NCI-H1105 (cell line): Measurements from ENCODE around the gene ARPC1B.

Experiments used
- DNase-seq: peaks from one replicate; lab custom pipeline; 2025; lab: John Stamatoyannopoulos, UW

Gene ARPC1B

GRCh38 chr7:99389772-99390171 lies 15.2 kb downstream of the ARPC1B start:
- DNase-seq: no peak

- DNase-seq: no peak
These were observed 16.5 kb downstream of the ARPC1B start for GRCh38 chr7:99390941-99391602.

DNA sequence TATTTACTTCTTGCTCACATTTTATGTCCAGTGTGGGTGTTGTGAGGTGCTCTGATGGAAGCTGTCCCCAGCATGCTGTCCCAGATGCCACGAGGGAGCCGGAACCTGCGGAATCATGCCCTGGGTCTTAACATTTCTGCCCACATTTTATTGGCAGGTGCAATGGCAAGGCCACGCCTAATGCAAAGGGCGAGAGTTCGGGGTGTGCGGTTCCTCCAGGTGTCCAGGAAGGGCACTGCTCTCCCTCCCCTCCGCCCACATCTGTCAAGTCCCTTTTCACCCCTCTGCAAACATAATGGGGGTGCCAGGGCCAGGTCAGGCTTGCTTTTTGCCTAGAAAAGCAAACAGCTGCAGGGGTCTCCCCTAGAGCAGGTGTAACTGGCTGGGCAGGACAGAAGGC lies 17.5 kb downstream of the ARPC1B start:
- no peak for DNase-seq

GRCh38 chr7:99392659-99393354 lies 18.3 kb downstream of the ARPC1B start:
- DNase-seq: peak; percentile 87

DNA sequence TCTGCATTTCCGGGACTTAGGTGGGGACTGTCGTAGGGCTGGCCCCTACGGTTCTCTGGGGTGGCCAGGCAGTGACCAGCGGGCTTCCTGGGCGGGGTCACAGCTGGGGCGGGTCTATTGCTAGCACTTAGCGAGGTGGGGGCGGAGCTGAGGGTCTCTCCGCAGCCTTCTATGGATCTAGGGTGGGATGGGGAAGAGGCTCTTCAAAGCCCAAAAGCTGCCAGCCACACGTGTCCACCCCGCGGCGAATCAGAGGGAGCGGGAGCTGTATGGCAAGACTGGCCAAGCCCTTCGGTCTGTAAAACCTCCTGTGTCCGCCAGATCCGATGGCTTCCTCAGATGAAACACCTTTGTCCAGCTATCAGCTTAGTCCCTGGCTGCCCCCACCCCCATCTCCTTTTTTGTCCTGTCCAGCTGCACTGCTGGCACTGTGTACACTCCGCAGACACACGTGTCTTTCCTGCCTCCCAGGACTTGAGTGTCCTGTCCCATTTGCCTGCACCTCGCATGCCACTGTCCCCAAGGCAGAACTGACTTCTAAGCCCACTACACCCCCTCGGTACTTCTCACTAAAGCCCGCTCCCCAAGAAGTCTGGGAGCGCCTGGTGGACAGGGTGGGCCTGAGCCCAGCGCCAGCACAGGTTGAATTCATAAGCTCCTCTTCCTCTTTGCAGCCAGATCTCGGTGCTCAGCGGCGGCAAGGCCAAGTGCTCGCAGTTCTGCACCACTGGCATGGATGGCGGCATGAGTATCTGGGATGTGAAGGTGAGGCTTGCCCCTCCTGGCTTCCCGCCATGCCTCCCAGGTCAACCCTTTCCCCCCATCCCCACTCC lies 19.0 kb downstream of the ARPC1B start:
- peak; percentile 81 for DNase-seq

DNA sequence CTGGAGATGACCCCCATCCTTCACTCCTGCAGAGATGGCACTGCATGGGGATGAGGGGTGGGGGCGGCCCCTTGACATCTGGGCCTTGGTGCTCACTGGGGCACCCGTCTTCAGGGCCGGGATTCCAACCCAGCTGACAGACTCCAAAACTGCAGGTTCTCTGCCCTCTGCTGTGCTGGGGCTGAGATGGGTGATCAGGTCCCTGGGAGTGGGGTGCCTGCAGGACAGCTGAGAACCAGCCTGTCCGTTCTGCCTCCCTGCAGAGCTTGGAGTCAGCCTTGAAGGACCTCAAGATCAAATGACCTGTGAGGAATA lies 19.6 kb downstream of the ARPC1B start:
- no peak for DNase-seq

GRCh38 chr7:99395616-99396327 lies 21.2 kb downstream of the ARPC1B start:
- DNase-seq: no peak

DNA sequence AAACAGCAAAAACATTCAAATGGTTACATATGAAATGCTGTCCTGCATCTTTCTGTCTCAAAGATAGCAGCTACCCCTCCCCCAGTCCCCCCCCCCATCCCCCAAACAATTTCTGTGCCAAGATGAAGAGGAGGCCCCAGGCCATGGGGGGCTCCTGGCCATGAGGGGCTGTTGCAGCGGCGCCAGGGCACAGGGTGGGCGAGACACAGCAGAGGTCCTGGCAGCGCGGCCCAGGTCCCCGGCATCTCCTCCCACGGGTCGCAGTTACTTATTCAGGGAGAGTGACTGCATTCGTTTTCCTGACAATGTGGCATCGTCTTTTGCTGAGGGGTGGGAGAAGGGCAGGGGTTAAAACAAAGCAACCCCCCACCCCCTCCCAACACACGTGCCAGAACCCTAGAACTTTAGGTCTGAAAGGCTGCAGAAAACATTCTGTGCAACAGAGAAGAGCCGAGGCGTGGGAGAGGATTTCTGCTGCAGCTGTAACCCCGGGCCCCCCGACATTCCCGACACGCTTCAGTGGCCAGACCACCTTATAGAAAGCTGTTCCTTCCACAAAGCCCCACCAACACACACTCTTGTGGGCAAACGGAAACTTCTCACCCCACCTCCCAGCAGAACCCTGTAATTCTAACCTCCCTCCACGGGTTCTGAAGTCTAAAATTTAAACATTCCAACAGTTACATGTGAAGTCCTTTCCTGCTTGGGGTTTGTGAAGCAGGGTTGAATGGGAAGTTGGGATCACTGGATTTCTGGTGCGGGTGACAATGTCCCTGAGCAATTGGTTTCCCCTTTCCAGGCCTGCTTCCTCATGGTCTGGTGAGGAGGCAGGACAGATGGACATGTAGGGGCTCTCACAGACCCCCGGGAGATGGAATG lies 22.1 kb downstream of the ARPC1B start:
- DNase-seq: no peak

GRCh38 chr7:99397297-99397983 lies 22.9 kb downstream of the ARPC1B start:
- no peak for DNase-seq

DNA sequence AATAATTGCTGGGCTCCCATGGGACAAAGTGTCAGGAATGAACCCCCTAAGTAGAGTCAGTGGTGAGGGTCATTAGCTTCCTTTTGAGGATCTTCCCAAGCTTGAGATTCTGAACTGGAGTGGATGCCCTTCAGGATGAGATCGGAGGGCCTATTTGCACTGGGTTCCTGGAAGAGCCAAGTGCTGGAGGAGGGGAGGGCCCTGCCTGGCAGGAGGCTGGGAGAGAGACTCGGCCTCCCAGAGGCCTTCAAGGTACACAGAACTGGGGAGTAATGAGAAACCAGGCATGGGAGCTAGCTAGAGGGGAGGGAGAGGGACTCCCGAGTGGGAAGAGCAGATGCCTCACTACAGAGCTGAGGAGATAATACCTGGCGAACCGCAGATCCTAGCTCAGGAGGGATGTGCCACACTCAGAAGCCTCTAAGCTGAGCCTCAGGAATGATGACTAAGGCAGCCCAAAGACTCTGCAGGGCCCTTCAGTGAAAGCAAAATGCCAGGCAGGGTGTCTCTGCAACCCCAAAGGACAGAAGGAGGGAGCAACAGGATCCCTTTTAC lies 24.4 kb downstream of the ARPC1B start:
- DNase-seq: no peak

GRCh38 chr7:99399597-99399996 lies 25.1 kb downstream of the ARPC1B start:
- no peak for DNase-seq

DNA sequence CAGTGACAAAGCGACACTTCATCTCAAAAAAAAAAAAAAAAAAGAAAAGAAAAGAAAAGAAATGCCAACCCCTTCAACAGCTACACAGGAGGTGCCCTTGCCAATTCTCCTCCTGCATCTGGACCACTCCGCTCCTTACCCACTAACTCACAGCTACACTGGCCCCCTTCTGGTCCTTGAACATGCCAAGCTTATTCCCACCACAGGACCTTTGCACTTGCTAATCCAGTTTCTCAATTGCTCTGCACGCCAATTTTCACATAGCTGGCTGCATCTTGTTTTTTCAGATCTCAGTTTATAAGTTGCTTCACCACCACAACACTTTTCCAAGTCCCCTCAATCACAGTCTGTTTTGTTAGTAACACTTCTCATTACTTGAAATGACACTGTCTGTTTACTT lies 28.3 kb downstream of the ARPC1B start:
- DNase-seq: no peak

DNA sequence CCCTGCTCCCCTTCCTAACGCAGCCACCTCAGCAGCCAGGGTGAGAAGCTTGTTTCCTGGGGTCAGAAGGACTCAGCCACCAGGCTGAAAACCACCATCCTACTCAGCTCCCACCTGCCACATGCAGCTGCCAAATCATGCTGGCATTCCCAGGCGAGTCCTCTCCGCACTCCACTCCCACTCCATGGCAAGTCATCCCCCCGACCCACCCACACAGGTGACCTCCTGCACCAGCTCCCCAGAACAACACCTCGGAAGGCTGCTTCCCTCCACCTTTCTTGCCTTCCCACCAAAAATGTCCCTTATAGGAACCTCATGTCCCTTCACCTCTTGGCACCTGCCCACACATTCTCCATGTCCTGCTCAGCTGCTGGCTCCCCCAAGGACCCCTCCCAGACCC lies 29.2 kb downstream of the ARPC1B start:
- no peak for DNase-seq

DNA sequence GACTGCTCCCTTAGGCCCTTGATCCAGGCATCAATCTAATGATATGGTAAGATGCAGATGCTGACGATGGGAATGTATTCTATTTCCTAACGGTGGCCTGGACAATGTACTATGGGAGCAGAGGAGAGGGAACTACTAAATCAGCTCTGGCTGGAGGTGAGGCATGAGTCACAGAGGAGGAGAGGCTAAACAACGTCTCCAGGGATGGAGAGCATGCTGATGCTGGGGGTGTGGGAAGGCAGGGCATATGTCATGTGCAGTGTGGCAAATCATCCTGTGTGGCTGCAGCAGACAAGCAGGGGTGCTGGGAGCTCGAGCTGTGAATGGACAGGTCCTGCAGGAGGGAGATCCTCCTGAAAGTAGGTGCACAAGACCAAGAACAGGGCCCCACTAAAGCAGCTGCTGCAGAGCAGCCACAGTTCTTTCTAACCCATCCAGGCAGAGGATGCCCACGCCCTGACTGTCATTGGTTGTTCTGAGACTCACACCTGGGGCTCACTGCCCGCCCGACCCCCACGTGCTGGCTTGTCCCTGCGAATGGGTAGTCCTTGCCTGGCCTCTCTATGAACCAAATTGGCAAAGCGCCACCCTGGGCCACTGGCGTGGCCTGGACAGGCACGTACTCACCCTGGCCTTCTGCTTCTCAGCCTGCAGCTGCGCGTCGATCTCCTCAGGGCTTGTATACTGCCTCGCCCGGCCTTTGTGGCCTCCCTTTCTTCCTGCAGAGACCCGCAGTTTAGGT lies 29.9 kb downstream of the ARPC1B start:
- no peak for DNase-seq

DNA sequence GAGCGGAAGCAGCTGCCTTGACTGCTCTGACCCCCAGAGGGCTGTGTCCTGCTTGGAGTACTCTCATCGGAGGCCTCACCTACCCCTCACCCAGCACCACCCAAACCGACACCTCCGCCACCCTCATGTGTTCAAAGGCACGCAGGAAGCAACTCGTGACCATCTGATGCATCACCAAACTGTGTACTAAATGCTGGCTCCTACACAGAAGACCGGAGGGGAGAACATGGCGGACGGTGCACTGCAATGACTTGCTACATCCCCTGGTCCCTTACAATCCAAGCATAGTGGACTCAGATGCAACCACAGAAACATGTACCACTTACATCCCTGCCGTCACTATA lies 30.4 kb downstream of the ARPC1B start:
- no peak for DNase-seq

GRCh38 chr7:99406557-99406956 lies 32.0 kb downstream of the ARPC1B start:
- DNase-seq: no peak

- no peak for DNase-seq
These were observed 33.4 kb downstream of the ARPC1B start for GRCh38 chr7:99407872-99408378.

GRCh38 chr7:99408379-99409191 lies 34.1 kb downstream of the ARPC1B start, which contains the start of the genes BUD31 and PDAP1:
Gene BUD31 (plus strand): TSS chr7:99408969. CDS start chr7:99411093, 2,124 bp downstream.
Gene PDAP1 (minus strand): TSS chr7:99408597. CDS start chr7:99408548, 49 bp downstream.
- peak; percentile 87 for DNase-seq

GRCh38 chr7:99409192-99409572 lies 34.7 kb downstream of the ARPC1B start:
- no peak for DNase-seq
